Measurements from ENCODE around the gene CCL27. TPM values are rescaled to one million over a fixed set of nuclear protein-coding genes. Genes with fewer than 3 reads are reported as not detected.

The CCL27 gene
- total RNA-seq: 0.69 TPM

DNA sequence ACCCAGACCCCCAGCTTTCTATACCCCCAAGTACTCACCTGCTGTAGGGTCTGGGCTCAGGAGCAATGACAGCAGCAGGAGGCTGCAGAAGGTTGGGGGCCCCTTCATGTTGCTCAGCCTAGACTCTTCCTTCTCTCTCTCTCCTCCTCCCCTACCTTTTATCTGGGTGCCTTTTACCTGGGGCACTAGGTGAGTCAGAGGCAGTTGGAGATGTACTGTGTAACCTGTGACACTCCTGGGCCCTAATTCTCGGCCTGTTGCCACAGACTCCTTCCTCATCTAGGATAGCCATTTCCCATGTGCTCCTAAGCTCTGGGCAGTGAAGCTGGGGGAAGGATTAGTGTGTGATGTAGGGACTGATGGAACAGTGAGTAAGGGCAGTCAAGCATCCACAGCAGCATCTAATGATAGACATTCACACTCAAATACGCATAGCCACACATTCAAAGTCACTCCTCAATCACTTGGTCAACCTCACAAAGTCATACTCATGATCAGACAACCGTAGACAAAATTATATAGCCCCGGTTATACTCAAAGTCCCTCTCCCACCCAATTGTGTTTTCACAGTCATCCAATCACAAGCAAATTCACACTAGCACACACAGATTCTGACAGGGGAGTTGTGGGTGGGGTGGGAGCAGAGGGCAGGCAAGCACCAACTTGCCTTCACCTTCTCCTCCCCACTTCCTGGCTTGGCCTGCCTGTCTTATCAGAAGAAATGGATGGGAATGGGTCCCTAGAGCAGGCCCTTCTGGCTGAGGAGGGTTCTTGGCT is at the start of gene CCL27:
Gene CCL27 (minus strand): TSS at position 132 of the 777 bp plus-strand sequence. CDS start 24 bp downstream, at position 108.

DNA sequence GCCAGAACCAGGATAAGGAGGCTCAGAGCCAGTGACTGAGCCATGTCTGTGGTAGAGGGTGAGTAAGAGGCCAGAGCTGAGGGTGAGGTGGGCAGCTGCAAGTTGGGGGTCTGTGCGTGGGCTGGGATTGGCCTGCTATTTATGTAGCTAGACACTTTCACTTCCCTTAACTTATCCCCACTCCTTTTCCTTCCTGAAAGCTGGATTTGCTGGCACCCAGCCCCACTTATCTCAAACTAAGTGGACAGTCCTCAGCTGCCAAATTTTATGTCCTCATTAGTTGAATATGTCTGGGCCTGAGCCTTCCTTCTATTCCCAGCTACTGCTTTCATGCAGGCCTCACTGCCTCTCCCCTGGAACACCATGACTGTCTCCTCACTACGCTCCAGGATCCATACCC is 47.6 kb upstream of the CCL27 start, which contains the start of gene CCL21:
Gene CCL21 (minus strand): TSS at position 114 of the 400 bp plus-strand sequence. CDS start 70 bp downstream, at position 44.

GRCh38 chr9:34690983-34691935 is 28.8 kb upstream of the CCL27 start, which contains the start of gene CCL19:
Gene CCL19, minus strand, starts transcription at chr9:34691276. Its CDS starts 137 bp downstream, at chr9:34691139.

DNA sequence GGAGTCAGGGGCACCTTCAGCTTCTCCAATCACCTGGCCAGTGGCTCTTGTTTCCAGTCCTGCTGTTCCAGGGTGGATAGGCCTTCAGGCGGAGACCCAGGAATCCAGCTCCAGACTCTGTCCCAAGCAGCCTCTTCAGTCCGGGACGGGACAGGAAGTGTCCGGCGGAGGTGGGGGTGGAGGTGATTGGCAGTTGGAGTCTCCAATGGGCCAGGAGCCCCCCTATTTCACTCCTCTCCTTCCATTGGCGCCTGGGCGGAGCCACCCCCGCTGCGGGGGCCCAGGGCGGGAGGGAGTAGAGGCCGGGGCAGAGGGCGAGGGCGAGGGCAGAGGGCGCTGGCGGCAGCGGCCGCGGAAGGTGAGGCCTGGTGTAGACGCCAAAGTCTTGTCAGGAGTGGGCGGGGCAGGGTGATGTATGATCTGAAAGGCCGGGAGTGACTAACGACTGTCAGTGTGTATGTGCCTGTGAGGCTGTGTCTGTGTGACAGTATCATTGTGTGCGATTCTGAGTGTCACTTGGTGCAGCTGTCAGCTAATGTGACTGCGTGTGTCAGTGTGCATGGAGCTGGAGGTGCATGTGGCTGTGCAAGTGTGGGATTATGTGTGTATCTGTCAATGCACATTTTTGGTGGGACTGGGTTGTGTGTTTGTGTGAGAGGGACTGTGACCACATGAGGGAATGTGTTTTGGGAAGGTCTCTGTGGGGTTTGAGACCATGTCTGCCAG is 10.4 kb downstream of the CCL27 start, which contains the start of gene IL11RA:
Gene IL11RA (plus strand): TSS at position 310 of the 726 bp plus-strand sequence. CDS start 3,033 bp downstream, outside the sequence.

GRCh38 chr9:34646211-34647083 is 16.0 kb downstream of the CCL27 start, which contains the start of gene GALT:
Gene GALT, plus strand, starts transcription at chr9:34646675. Its CDS starts 30 bp downstream, at chr9:34646705.

DNA sequence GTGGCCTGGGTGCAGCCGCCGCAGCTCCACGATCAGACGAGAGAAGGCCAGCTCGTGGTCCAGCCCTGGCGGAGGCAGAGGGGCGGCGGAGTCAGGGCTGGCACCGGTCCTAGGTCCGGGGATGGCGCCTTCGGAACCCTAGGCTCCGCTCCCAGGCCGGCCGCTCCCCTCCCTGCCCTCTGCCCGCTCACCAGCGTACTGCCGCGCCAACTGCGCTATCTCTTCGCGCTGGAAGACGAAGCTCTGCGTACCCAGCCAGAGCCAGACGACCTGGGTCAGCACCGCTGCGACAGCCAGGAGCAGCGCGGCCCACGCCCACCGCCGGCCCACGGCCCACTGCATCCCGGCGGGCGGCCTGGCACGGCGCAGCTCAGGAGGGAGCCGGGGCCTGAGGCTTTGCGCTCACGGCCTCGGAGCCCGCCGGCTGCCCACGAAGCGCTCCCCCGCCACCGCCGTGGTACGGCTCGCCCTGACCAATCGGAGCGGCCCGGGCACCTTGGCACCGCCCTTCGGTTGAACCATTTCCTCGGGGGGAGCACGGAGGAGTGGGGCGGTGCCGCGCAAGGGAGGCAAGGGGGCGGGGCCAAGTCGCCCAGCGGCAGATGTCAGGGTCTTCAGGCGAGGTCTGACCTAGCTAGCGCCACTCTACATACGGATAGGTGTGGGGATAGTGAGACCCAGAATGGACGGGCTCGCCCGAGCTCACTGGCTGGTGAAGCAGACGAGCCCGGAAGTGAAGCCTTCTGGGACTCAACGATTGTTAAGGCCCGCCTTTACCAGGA is 24.9 kb downstream of the CCL27 start, which contains the start of gene SIGMAR1:
Gene SIGMAR1 (minus strand): TSS at position 432 of the 782 bp plus-strand sequence. CDS start 90 bp downstream, at position 342.

GRCh38 chr9:34628656-34629490 is 33.6 kb downstream of the CCL27 start, which contains the start of gene ARID3C:
Gene ARID3C, minus strand, starts transcription at chr9:34629066. Its CDS starts 1,052 bp downstream, at chr9:34628014.

DNA sequence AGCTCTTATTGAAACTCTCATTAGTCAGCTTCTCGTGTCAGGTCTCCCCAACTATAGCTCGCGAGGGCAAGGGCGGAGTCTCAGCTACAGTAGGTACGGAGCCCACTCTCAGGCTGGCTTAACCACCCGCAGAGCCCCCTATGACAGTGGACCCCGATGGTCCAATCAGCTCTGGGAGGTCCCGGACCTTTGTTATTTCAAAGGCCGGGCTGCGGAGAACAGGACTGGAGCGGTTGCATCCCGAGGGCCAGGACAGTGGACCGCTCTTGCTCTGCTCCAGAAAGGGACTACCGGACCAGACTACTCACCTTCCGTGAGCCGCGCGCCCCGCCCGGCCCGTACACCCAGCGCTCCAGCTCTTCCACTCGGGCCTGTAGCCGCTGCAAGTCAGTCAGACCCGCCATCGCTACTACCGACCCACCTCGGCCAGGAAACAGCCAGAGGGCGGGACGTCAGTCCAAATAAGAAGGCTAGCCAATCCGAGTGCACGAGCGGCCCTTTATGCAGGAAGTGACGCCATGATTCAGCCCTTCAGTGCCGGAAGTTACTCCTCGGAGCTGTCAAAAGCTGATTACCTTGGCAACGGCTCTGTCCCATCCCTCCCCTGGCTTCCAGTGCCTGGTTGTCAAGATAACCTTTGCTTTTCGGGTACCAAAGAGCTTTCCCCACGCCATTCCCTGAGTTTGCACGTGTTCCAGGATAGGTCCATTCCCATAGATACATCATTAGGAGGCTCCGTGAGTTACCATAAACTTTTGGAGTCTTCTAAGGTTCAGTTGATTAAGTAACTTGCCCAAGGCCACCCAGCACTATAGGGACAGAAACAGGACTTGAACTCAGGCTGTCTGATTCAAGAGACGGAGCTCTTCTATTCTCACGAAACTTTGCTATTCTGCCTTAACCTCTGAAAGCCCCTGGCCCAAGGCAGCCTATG is 42.1 kb downstream of the CCL27 start, which contains the start of gene DCTN3:
Gene DCTN3 (minus strand): TSS at position 435 of the 934 bp plus-strand sequence. CDS start 31 bp downstream, at position 404.

Small RNA genes lying within 50 kb of the gene (small RNA-seq; reads per million reads assigned to genes)
- not detected for gene CCL27

Other genes with a start within 250 kb of the CCL27 start
- gene FAM219A, start 204.1 kb downstream of the CCL27 start, total RNA-seq: 36.4 TPM
- gene DNAI1, start 203.9 kb downstream of the CCL27 start, total RNA-seq: 4.4 TPM
- 58.8 TPM for gene ENHO, start 139.7 kb downstream of the CCL27 start, total RNA-seq
- 17.5 TPM for gene CNTFR, start 72.9 kb downstream of the CCL27 start, total RNA-seq
- 12.7 TPM for gene RPP25L, start 50.6 kb downstream of the CCL27 start, total RNA-seq
- gene DCTN3, start 42.2 kb downstream of the CCL27 start, total RNA-seq: 150 TPM
- gene ARID3C, start 33.6 kb downstream of the CCL27 start, total RNA-seq: 0.69 TPM
- 25.1 TPM for gene SIGMAR1, start 24.9 kb downstream of the CCL27 start, total RNA-seq
- gene GALT, start 16.0 kb downstream of the CCL27 start, total RNA-seq: 42.7 TPM
- 7.2 TPM for gene IL11RA, start 10.5 kb downstream of the CCL27 start, total RNA-seq
- not detected for gene CCL19, start 28.6 kb upstream of the CCL27 start, total RNA-seq
- gene CCL21, start 47.5 kb upstream of the CCL27 start, total RNA-seq: not detected

Measured in diencephalon (tissue), 1 donor.